GM23338 (cell line): Measurements from ENCODE around the gene KRTAP4-12.

Experiments
- CREB1 ChIP-seq: fragments of 250-450 bp; sonication (Bioruptor Pico); IDR thresholded peaks from 2 replicates; pipeline ENCODE4 v1.5.0; 2020; ENCODE audit warnings: low read depth, mild to moderate bottlenecking, moderate library complexity
- EZH2 ChIP-seq: fragments of 200-600 bp; sonication (generic); IDR thresholded peaks from one replicate; pipeline ENCODE4 v1.8.0; 2017; ENCODE audit warnings: antibody characterized with exemption, mild to moderate bottlenecking, low read depth; ENCODE audit not compliant: unreplicated experiment
- EZH2phosphoT487 ChIP-seq: fragments of 200-600 bp; sonication (generic); IDR thresholded peaks from one replicate; pipeline ENCODE4 v1.8.1; 2018; ENCODE audit warnings: antibody characterized with exemption; ENCODE audit not compliant: unreplicated experiment
- JUNB ChIP-seq: IDR thresholded peaks from one replicate; pipeline ENCODE4 v1.6.1; 2016; ENCODE audit warnings: antibody characterized with exemption; ENCODE audit not compliant: unreplicated experiment
- POLR2AphosphoS5 ChIP-seq: IDR thresholded peaks from 2 replicates; pipeline ENCODE4 v1.6.1; 2016; ENCODE audit warnings: antibody characterized with exemption, low read depth
- REST ChIP-seq: IDR thresholded peaks from one replicate; pipeline ENCODE4 v1.6.1; 2018; ENCODE audit warnings: antibody characterized with exemption; ENCODE audit not compliant: unreplicated experiment
- STAT1 ChIP-seq: IDR thresholded peaks from one replicate; pipeline ENCODE4 v1.6.1; 2016; ENCODE audit warnings: antibody characterized with exemption; ENCODE audit not compliant: unreplicated experiment
- ZNF114 ChIP-seq: fragments of 250-450 bp; sonication (Bioruptor Pico); IDR thresholded peaks from 2 replicates; pipeline ENCODE4 v1.5.0; 2020; ENCODE audit warnings: mild to moderate bottlenecking, moderate library complexity
- ZNF331 ChIP-seq: fragments of 250-450 bp; sonication (Bioruptor Pico); IDR thresholded peaks from 2 replicates; pipeline ENCODE4 v1.5.0; 2020; ENCODE audit warnings: low read depth, mild to moderate bottlenecking, moderate library complexity
- TF ChIP-seq, protein P1 (sequence below), 2 experiments: fragments of 200-600 bp in 1 of 2; sonication (generic) in 1 of 2; conservative IDR thresholded peaks; 2 replicates each; pipeline versions ENCODE4 v1.5.1 to v1.6.1; 2016 to 2017; ENCODE audit warnings: antibody characterized with exemption in 2 of 2, low read depth in 2 of 2, mild to moderate bottlenecking in 2 of 2, moderate library complexity in 1 of 2
- TF ChIP-seq, protein P2 (sequence below): IDR thresholded peaks from 2 replicates; pipeline ENCODE4 v1.6.1; 2016; ENCODE audit warnings: antibody characterized with exemption
- TF ChIP-seq, protein P3 (sequence below): fragments of 250-450 bp; sonication (Bioruptor Pico); IDR thresholded peaks from 2 replicates; pipeline ENCODE4 v1.5.0; 2020; ENCODE audit warnings: mild to moderate bottlenecking, moderate library complexity

DNA sequence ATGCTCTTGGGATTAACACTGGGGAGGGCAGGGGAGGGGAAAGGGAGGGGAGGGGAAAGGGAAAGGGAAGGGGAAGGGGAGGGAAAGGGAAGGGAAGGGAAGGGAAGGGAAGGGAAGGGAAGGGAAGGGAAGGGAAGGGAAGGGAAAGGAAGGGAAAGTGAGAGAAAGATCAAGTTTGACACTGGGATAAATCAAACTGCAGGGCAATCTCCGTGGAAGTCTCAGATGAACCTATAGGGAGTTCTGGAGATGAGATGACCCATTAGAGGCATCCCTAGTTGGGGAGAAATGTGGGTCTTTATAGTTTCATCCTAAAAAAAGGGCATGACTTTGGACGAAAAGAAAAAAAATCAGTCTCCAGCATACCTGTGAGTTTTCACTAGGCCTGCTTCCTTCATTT is 2.2 kb downstream of the KRTAP4-12 start:
- TF ChIP-seq, protein P1, sequence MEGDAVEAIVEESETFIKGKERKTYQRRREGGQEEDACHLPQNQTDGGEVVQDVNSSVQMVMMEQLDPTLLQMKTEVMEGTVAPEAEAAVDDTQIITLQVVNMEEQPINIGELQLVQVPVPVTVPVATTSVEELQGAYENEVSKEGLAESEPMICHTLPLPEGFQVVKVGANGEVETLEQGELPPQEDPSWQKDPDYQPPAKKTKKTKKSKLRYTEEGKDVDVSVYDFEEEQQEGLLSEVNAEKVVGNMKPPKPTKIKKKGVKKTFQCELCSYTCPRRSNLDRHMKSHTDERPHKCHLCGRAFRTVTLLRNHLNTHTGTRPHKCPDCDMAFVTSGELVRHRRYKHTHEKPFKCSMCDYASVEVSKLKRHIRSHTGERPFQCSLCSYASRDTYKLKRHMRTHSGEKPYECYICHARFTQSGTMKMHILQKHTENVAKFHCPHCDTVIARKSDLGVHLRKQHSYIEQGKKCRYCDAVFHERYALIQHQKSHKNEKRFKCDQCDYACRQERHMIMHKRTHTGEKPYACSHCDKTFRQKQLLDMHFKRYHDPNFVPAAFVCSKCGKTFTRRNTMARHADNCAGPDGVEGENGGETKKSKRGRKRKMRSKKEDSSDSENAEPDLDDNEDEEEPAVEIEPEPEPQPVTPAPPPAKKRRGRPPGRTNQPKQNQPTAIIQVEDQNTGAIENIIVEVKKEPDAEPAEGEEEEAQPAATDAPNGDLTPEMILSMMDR (conservative IDR thresholded peaks at IDR 0.05; ENCODE audit: low read depth in 2 of 2) = no peak
- TF ChIP-seq EZH2 = no peak
- no peak for TF ChIP-seq REST
- no peak for TF ChIP-seq POLR2AphosphoS5
- TF ChIP-seq, protein P2, sequence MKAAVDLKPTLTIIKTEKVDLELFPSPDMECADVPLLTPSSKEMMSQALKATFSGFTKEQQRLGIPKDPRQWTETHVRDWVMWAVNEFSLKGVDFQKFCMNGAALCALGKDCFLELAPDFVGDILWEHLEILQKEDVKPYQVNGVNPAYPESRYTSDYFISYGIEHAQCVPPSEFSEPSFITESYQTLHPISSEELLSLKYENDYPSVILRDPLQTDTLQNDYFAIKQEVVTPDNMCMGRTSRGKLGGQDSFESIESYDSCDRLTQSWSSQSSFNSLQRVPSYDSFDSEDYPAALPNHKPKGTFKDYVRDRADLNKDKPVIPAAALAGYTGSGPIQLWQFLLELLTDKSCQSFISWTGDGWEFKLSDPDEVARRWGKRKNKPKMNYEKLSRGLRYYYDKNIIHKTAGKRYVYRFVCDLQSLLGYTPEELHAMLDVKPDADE = no peak
- TF ChIP-seq ZNF114 = no peak
- TF ChIP-seq CREB1 (CRISPR knock-in tag) = no peak
- no peak for TF ChIP-seq EZH2phosphoT487
- TF ChIP-seq ZNF331 (CRISPR knock-in tag) = no peak
- no peak for TF ChIP-seq JUNB
- no peak for TF ChIP-seq STAT1
- TF ChIP-seq, protein P3, sequence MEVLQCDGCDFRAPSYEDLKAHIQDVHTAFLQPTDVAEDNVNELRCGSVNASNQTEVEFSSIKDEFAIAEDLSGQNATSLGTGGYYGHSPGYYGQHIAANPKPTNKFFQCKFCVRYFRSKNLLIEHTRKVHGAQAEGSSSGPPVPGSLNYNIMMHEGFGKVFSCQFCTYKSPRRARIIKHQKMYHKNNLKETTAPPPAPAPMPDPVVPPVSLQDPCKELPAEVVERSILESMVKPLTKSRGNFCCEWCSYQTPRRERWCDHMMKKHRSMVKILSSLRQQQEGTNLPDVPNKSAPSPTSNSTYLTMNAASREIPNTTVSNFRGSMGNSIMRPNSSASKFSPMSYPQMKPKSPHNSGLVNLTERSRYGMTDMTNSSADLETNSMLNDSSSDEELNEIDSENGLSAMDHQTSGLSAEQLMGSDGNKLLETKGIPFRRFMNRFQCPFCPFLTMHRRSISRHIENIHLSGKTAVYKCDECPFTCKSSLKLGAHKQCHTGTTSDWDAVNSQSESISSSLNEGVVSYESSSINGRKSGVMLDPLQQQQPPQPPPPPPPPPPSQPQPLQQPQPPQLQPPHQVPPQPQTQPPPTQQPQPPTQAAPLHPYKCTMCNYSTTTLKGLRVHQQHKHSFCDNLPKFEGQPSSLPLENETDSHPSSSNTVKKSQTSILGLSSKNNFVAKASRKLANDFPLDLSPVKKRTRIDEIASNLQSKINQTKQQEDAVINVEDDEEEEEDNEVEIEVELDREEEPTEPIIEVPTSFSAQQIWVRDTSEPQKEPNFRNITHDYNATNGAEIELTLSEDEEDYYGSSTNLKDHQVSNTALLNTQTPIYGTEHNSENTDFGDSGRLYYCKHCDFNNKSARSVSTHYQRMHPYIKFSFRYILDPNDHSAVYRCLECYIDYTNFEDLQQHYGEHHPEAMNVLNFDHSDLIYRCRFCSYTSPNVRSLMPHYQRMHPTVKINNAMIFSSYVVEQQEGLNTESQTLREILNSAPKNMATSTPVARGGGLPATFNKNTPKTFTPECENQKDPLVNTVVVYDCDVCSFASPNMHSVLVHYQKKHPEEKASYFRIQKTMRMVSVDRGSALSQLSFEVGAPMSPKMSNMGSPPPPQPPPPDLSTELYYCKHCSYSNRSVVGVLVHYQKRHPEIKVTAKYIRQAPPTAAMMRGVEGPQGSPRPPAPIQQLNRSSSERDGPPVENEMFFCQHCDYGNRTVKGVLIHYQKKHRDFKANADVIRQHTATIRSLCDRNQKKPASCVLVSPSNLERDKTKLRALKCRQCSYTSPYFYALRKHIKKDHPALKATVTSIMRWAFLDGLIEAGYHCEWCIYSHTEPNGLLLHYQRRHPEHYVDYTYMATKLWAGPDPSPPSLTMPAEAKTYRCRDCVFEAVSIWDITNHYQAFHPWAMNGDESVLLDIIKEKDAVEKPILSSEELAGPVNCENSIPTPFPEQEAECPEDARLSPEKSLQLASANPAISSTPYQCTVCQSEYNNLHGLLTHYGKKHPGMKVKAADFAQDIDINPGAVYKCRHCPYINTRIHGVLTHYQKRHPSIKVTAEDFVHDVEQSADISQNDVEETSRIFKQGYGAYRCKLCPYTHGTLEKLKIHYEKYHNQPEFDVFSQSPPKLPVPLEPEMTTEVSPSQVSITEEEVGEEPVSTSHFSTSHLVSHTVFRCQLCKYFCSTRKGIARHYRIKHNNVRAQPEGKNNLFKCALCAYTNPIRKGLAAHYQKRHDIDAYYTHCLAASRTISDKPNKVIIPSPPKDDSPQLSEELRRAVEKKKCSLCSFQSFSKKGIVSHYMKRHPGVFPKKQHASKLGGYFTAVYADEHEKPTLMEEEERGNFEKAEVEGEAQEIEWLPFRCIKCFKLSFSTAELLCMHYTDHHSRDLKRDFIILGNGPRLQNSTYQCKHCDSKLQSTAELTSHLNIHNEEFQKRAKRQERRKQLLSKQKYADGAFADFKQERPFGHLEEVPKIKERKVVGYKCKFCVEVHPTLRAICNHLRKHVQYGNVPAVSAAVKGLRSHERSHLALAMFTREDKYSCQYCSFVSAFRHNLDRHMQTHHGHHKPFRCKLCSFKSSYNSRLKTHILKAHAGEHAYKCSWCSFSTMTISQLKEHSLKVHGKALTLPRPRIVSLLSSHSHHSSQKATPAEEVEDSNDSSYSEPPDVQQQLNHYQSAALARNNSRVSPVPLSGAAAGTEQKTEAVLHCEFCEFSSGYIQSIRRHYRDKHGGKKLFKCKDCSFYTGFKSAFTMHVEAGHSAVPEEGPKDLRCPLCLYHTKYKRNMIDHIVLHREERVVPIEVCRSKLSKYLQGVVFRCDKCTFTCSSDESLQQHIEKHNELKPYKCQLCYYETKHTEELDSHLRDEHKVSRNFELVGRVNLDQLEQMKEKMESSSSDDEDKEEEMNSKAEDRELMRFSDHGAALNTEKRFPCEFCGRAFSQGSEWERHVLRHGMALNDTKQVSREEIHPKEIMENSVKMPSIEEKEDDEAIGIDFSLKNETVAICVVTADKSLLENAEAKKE = no peak
